ENCODE measurements around the gene NUB1. TPM values are rescaled to one million over a fixed set of nuclear protein-coding genes. Genes with fewer than 3 reads are reported as not detected.

The NUB1 gene
- total RNA-seq, 1 donor from 2014 or later = 53.5 TPM

GRCh38 chr7:151378496-151379192 lies 37.0 kb downstream of the NUB1 start:
- no peak overlapping the region for H3K4me3 Mint-ChIP-seq (ENCODE audit: low read depth)
- no peak for DNase-seq (ENCODE audit: low spot score, unreplicated experiment)

GRCh38 chr7:151379193-151379520 lies 37.5 kb downstream of the NUB1 start:
- H3K27ac Mint-ChIP-seq = no peak overlapping the region
- no peak overlapping the region for H3K4me3 Mint-ChIP-seq (ENCODE audit: low read depth)
- peaks cover 19% of the 10 kb centered on the region for H3K27me3 Mint-ChIP-seq
- no peaks in the 10 kb centered on the region for H3K9me3 Mint-ChIP-seq (ENCODE audit: low read depth)
- H3K36me3 Mint-ChIP-seq (ENCODE audit: insufficient read depth) = peaks cover 33% of the 10 kb centered on the region
- TF ChIP-seq CTCF (IDR thresholded peaks at IDR 0.05; ENCODE audit: unreplicated experiment) = no peak
- peaks cover 4% of the 10 kb centered on the region for H3K4me1 Mint-ChIP-seq (ENCODE audit: low read depth)
- DNase-seq (ENCODE audit: low spot score, unreplicated experiment) = no peak

More at GRCh38 chr7:151378496-151379192, 37.0 kb downstream of the NUB1 start:
- Mint-ChIP-seq H3K4me1 (ENCODE audit: low read depth) (peaks cover 4% of the 10 kb centered on the region), H3K9me3 (ENCODE audit: low read depth) (no peaks in the 10 kb centered on the region), H3K27me3 (peaks cover 14% of the 10 kb centered on the region), H3K27ac (no peak overlapping the region), H3K36me3 (ENCODE audit: insufficient read depth) (peaks cover 28% of the 10 kb centered on the region)
- no peak for TF ChIP-seq CTCF (IDR thresholded peaks at IDR 0.05; ENCODE audit: unreplicated experiment)

GRCh38 chr7:151379534-151380198 lies 38.1 kb downstream of the NUB1 start:
- H3K4me3 Mint-ChIP-seq (ENCODE audit: low read depth) = no peak overlapping the region
- no peak overlapping the region for H3K27ac Mint-ChIP-seq
- TF ChIP-seq CTCF (IDR thresholded peaks at IDR 0.05; ENCODE audit: unreplicated experiment) = no peak
- peaks cover 24% of the 10 kb centered on the region for H3K27me3 Mint-ChIP-seq
- H3K36me3 Mint-ChIP-seq (ENCODE audit: insufficient read depth) = peaks cover 34% of the 10 kb centered on the region
- H3K4me1 Mint-ChIP-seq (ENCODE audit: low read depth) = peaks cover 4% of the 10 kb centered on the region
- DNase-seq (ENCODE audit: low spot score, unreplicated experiment) = no peak
- no peaks in the 10 kb centered on the region for H3K9me3 Mint-ChIP-seq (ENCODE audit: low read depth)

DNA sequence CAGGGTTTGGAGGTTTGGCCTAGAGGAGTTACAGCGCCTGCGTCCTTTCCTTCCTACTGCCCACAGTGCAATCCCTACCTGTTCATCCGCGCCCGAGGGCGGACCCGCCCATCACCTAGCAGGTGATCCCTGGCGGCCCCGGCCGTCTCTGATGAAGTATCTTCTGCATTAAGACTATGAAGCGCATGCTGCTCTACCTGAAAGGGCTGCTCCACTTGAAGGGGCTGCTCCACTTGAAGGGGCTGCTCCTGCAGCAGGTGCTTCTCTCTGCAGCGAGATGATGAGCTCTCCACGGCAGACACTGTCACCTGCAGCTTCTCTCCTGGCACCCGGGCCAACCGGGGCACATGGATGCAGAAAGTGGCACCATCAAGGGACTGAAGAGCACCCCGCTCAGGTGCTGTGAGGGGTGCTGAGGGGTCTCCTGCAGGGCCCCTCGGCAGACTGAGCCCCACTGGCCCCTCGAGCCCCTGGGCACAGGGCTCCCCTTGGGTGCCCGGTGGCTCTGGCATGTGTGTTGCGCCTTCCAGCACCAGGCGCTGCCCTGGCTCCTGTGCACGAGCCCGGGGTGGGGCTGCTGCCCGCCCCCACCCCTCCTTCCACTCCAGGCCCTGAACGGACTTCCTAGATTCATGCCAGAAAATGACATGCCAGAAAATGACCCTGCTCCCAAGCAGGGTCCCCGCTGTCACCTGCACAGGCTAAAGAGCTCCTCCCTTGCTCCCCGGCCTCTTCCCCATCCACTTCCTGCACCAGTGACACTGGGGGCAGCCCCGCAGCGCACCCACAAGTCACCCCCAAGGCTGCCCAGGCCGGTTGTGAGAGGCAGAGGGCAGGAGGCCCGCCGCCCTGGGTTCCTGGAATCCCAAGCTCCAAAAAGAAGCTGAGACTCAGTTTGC lies 38.8 kb downstream of the NUB1 start:
- TF ChIP-seq CTCF (IDR thresholded peaks at IDR 0.05; ENCODE audit: unreplicated experiment) = no peak
- no peak for DNase-seq (ENCODE audit: low spot score, unreplicated experiment)
- Mint-ChIP-seq H3K36me3 (ENCODE audit: insufficient read depth) (peaks cover 36% of the 10 kb centered on the region), H3K4me3 (ENCODE audit: low read depth) (no peak overlapping the region), H3K4me1 (ENCODE audit: low read depth) (peaks cover 4% of the 10 kb centered on the region), H3K27me3 (peaks cover 26% of the 10 kb centered on the region), H3K9me3 (ENCODE audit: low read depth) (no peaks in the 10 kb centered on the region), H3K27ac (no peak overlapping the region)

DNA sequence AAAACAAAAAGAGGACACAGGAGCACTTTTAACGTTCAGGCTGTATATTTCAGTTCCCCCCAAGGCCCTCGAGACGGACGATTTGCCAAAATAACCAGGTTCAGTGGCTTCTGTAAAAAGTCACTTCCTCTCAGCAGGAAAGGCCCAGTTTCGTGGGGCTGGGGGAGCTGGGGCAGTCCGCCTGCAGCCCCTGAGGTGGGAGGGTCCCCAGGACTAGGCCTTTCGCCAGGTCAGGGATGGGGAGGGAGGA lies 39.4 kb downstream of the NUB1 start:
- H3K36me3 Mint-ChIP-seq (ENCODE audit: insufficient read depth) = peaks cover 33% of the 10 kb centered on the region
- no peak for TF ChIP-seq CTCF (IDR thresholded peaks at IDR 0.05; ENCODE audit: unreplicated experiment)
- peaks cover 4% of the 10 kb centered on the region for H3K4me1 Mint-ChIP-seq (ENCODE audit: low read depth)
- H3K27ac Mint-ChIP-seq = no peak overlapping the region
- no peak overlapping the region for H3K4me3 Mint-ChIP-seq (ENCODE audit: low read depth)
- H3K9me3 Mint-ChIP-seq (ENCODE audit: low read depth) = no peaks in the 10 kb centered on the region
- H3K27me3 Mint-ChIP-seq = peaks cover 26% of the 10 kb centered on the region
- no peak for DNase-seq (ENCODE audit: low spot score, unreplicated experiment)

Data from progenitor cell of endocrine pancreas (in vitro differentiated cells).